ENCODE results near the gene PRR5L.

DNA sequence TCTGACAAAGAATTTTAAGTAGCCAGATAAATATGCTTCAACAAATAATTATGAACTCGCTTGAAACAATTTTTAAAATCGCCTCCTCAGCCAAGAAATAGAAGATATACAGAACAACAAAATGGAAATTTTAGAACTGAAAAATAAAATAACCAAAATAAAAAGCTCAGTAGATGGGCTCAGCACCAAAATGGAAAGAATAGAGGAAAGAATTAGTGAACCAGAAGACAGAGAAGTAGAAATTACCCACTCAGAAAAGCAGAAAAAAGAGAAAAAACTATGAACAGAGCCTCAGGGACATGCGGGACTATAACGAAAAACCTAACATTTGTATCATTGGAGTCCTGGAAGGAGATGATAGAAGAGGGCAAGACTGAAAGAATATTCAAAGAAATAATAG, 14.2 kb upstream of the PRR5L start:
- TF ChIP-seq POLR2A (IDR thresholded peaks at IDR 0.05; ENCODE audit: low read depth, low read length): no peak
- TF ChIP-seq POLR2AphosphoS5 (IDR thresholded peaks at IDR 0.05; ENCODE audit: low read depth, low read length): no peak

All from GM12891 (cell line).